Measurements from ENCODE around the gene TST.

The TST gene

GRCh38 chr22:37063431-37064420, 44.5 kb upstream of the TST start:
- in situ Hi-C loops (cut with HindIII; ENCODE audit: low sequenced_read_pairs), result no loop called here
- DNase-seq (ENCODE audit: low read depth), result no peak

GRCh38 chr22:37062702-37063381, 43.6 kb upstream of the TST start:
- no peak overlapping the region for H3K4me3 ChIP-seq (ENCODE audit: low read depth, low read length)
- no peak for TF ChIP-seq CTCF (IDR thresholded peaks at IDR 0.05; ENCODE audit: low read depth, low read length, missing control alignments)
- DNase-seq (ENCODE audit: low read depth), result no peak
- in situ Hi-C loops (cut with HindIII; ENCODE audit: low sequenced_read_pairs), result no loop called here

More at GRCh38 chr22:37063431-37064420, 44.5 kb upstream of the TST start:
- H3K4me3 ChIP-seq (ENCODE audit: low read depth, low read length), result no peak overlapping the region
- TF ChIP-seq CTCF (IDR thresholded peaks at IDR 0.05; ENCODE audit: low read depth, low read length, missing control alignments), result no peak

GRCh38 chr22:37062376-37062675, 43.1 kb upstream of the TST start:
- no peak for TF ChIP-seq CTCF (IDR thresholded peaks at IDR 0.05; ENCODE audit: low read depth, low read length, missing control alignments)
- no peak overlapping the region for H3K4me3 ChIP-seq (ENCODE audit: low read depth, low read length)
- in situ Hi-C loops (cut with HindIII; ENCODE audit: low sequenced_read_pairs), result no loop called here
- no peak for DNase-seq (ENCODE audit: low read depth)

GRCh38 chr22:37061611-37062375, 42.5 kb upstream of the TST start:
- in situ Hi-C loops (cut with HindIII; ENCODE audit: low sequenced_read_pairs), result no loop called here
- TF ChIP-seq CTCF (IDR thresholded peaks at IDR 0.05; ENCODE audit: low read depth, low read length, missing control alignments), result no peak
- DNase-seq (ENCODE audit: low read depth), result no peak
- no peak overlapping the region for H3K4me3 ChIP-seq (ENCODE audit: low read depth, low read length)

GRCh38 chr22:37060801-37061610, 41.8 kb upstream of the TST start:
- no peak for TF ChIP-seq CTCF (IDR thresholded peaks at IDR 0.05; ENCODE audit: low read depth, low read length, missing control alignments)
- DNase-seq (ENCODE audit: low read depth), result no peak
- in situ Hi-C loops (cut with HindIII; ENCODE audit: low sequenced_read_pairs), result no loop called here

More at GRCh38 chr22:37060801-37061610, 41.8 kb upstream of the TST start:
- no peak overlapping the region for H3K4me3 ChIP-seq (ENCODE audit: low read depth, low read length)
